Measurements from ENCODE around the gene EEF2.
"Not testable (repeated sequence)": the region's sequence is repeated elsewhere in the genome, so short reads cannot be mapped to it uniquely, and the experiment has no call there.

The EEF2 gene

GRCh38 chr19:3968556-3969434, 16.5 kb downstream of the EEF2 start:
- no peak for DNase-seq

GRCh38 chr19:3967983-3968382, 17.3 kb downstream of the EEF2 start:
- not testable (repeated sequence) for DNase-seq

- no peak for DNase-seq
Measured at GRCh38 chr19:3966051-3967017, 18.9 kb downstream of the EEF2 start.

- no peak for DNase-seq
Measured at GRCh38 chr19:3964256-3965194, 20.7 kb downstream of the EEF2 start.

- no peak for DNase-seq
Measured at GRCh38 chr19:3963458-3964255, 21.6 kb downstream of the EEF2 start.

- DNase-seq: no peak
Measured at GRCh38 chr19:3961007-3961406, 24.3 kb downstream of the EEF2 start.

GRCh38 chr19:3959766-3960131, 25.5 kb downstream of the EEF2 start:
- DNase-seq: no peak

GRCh38 chr19:3958836-3959765, 26.2 kb downstream of the EEF2 start:
- no peak for DNase-seq

- DNase-seq: no peak
Measured at GRCh38 chr19:3955688-3956087, 29.6 kb downstream of the EEF2 start.

GRCh38 chr19:3955276-3955675, 30.0 kb downstream of the EEF2 start:
- DNase-seq: not testable (repeated sequence)

- no peak for DNase-seq
Measured at GRCh38 chr19:3954107-3954506, 31.2 kb downstream of the EEF2 start.

- DNase-seq: not testable (repeated sequence)
Measured at GRCh38 chr19:3952755-3953276, 32.4 kb downstream of the EEF2 start.

- no peak for DNase-seq
Measured at GRCh38 chr19:3950871-3951861, 34.1 kb downstream of the EEF2 start.

- no peak for DNase-seq
Measured at GRCh38 chr19:3949997-3950859, 35.0 kb downstream of the EEF2 start.

GRCh38 chr19:3949294-3949693, 36.0 kb downstream of the EEF2 start:
- no peak for DNase-seq

GRCh38 chr19:3947316-3947933, 37.8 kb downstream of the EEF2 start:
- not testable (repeated sequence) for DNase-seq

- DNase-seq: no peak
Measured at GRCh38 chr19:3945838-3946237, 39.4 kb downstream of the EEF2 start.
